ENCODE data around the gene RAB3GAP2.

GRCh38 chr1:220224611-220225124 is 47.6 kb downstream of the RAB3GAP2 start:
- TF ChIP-seq, protein P1, sequence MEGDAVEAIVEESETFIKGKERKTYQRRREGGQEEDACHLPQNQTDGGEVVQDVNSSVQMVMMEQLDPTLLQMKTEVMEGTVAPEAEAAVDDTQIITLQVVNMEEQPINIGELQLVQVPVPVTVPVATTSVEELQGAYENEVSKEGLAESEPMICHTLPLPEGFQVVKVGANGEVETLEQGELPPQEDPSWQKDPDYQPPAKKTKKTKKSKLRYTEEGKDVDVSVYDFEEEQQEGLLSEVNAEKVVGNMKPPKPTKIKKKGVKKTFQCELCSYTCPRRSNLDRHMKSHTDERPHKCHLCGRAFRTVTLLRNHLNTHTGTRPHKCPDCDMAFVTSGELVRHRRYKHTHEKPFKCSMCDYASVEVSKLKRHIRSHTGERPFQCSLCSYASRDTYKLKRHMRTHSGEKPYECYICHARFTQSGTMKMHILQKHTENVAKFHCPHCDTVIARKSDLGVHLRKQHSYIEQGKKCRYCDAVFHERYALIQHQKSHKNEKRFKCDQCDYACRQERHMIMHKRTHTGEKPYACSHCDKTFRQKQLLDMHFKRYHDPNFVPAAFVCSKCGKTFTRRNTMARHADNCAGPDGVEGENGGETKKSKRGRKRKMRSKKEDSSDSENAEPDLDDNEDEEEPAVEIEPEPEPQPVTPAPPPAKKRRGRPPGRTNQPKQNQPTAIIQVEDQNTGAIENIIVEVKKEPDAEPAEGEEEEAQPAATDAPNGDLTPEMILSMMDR (IDR thresholded peaks at IDR 0.05), result no peak
- TF ChIP-seq POLR2A (IDR thresholded peaks at IDR 0.05), result no peak

All from uterus (tissue), 2 donors.